IPS DF 4.7 (cell line): ENCODE measurements around the gene TCTN1.
"Not testable (repeated sequence)": the region's sequence is repeated elsewhere in the genome, so short reads cannot be mapped to it uniquely, and the experiment has no call there.

Source experiments
- DNase-seq: peaks from one replicate; pipeline ENCODE4 v3.0.0-alpha.2; 2013; ENCODE audit warnings: low spot score; ENCODE audit errors: extremely low read depth

The TCTN1 gene

DNA sequence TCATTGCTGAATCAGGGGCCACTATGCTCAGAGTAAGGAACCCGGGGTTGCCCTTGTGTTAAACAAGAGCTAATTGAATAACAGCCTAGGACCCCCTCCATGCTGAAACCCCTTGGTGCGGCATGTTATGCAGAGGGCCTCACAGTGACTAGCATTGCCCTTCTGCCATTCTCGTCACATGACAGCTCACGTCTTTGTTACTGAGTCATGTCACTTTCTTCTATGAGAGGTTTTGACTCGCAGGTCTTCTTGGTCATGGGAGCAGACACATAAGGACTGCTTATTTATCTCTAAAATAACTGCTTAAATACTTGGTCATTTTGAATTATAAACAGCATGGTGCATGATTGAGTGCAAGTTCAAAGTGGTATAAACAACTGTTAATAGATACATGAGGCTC is 24.9 kb downstream of the TCTN1 start:
- DNase-seq, result no peak

DNA sequence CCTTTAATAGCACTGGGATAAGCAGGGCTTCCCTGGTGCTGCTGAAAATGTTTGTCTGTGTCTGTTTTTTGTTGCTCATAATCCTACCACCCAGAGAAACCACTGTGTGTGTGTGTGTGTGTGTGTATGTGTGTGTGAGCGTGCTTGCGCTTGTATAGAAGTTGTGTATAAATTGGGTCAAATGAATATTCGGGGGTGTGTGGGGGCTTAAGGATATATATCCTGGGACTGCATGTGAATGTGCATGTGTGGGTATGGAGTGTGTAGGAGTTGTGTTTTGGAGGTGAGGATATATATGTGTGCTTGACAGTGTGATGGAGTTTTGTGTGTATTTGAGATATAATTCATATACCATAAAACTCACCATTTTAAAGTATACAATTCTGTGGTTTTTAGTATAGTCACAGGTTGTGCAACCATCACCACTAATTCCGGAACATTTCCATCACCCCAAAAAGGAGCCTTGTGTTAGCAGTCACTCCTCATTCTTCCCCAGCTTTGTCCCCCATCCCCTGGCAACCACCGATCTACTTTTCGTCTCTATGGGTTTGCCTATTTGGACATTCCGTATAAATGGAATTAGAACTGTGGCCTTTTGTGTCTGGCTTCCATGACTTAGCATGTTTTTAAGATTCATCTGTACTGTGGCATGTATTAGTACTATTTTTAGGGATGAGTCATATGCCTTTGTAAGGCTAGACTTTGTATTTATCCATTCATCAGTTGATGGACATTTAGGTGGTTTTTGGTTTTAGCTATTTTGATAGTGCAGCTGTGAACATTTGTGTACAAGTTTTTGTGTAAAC is 25.6 kb downstream of the TCTN1 start:
- DNase-seq, result no peak

DNA sequence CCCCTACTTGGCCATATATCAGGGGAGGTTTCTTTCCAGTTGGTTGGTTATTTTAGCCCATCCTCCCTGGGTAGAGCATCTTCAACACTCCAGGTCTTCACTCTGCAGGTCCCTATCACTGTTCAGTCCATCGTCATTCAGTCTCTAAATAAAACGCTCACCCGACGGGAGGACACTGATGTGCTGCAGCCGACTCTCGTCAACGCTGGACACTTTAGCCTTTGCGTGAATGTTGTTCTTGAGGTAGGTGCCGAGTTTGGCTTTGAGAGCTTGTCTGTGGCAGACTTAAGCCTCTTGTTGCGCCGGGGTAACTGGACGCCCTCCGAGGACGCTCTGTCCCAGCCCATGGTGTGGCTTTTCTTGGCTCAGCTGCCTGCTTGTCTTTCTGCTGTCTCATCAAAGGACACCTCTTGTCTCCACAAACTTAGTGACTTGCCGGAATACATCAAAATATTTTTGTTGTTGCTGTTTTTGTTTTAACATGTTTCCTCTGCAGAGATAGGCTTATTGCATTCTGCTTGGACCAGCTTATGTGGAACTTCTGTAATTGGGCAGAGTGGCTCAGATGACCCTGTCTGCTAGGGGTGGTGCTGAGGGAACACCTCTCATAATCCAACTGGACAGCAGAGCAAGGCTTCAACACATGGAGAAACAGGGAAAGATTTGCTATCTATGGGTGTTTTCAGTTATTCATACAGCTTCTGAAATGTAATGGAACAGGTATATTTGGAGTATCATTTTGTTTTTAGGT is 26.5 kb downstream of the TCTN1 start:
- DNase-seq, result no peak

DNA sequence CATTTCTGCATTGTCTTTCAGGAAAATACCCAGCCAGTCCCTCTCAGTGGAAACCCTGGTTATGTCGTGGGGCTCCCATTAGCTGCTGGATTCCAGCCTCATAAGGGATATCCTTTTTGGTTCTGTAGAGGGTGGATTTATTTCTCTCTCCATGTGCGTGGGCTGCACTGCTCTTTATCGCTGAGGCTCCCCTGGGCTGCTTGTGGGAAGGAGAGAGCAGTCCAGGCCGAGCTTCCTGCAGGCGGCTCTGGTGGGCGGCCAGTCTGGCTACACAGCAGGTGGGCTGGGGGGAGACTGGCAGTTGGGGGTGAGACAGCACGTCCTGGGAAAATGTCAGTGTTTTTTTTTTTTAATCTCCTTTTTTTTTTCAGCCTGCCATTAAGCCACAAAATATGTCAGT is 27.6 kb downstream of the TCTN1 start:
- DNase-seq, result no peak

DNA sequence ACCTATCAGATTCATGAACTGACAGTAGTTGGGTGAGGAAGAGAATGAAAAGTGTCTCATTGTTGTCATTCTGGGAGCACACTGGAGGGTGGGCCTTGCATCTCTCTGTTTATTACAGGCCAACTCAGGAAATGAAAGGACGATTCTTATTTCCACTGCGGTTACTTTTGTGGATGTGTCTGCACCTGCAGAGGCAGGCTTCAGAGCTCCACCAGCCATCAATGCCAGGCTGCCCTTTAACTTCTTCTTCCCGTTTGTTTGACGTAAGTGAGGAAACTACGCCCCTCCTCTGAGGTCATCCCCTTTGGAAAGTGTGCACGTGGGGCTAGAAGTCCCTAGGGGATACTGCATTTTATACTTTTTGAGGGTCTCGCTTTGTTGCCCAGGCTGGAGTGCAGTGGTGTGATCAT is 33.7 kb downstream of the TCTN1 start:
- DNase-seq, result no peak

DNA sequence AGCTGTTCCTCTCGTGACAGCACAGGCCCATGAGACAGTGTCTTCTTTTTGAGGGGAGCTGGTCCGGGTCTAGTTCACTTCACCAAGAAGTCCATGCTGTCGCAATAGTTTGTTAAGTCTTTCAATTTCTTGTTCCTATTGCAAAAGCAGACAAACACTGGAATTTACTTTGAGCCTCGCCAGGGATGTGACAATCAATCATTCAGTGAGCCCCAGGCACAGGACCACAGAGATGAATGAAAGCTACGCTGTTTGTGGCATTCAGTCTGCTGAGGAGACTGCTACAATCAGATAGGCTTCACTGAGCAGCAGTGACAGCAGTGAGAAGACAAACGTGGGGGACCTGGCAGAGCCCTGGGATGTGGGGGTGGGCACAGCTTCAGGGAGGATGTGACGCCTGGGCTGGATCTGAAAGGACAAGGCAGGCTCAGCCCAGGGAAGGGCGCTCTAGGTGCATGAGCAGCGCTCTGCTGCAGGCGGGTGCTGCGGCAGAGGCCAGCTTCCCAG is 35.5 kb downstream of the TCTN1 start:
- no peak for DNase-seq

DNA sequence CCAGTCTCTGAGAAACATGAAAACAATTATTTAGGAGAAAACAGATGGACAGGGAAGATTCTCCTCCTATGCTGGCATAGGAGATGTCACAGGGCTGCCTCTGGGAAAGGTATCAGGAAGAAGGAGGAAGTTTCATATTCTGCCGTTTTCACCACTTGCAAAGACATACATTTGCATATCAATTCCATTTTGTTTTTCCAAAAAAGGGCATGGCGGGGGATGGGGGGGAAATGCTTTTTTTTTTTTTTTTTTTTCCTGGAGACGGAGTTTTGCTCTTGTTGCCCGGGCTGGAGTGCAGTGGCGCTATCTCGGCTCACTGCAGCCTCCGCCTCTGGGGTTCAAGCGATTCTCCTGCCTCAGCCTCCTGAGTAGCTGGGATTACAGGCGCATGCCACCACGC is 40.3 kb downstream of the TCTN1 start:
- DNase-seq, result not testable (repeated sequence)

DNA sequence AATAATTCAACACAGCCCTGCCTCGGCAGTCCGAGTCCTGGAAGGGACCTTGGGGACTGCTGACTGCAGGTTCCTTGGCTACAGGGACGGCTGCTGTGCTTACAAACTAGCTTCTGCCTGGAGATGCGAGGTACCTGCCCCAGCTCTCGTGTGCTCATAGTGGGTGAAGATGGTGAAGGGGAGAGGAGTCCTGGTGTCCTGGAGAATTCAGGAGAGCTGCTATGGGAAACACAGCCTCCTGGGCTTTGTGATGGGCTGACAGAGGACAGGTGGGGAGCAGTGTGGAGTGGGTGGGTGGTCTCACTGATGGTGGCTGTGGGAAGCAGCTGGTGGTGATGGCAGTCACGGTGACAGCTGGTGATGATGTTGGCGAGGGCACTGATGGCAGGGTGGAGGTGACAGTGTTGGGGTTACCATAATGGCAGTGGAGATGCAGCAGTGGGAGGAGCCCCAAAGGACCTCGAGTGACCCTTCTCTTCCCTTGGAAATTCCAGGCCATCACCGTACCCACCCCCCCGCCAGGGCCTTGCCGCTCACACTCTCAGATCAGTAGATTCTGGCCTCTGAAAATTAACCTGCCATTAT is 42.2 kb downstream of the TCTN1 start:
- DNase-seq, result no peak

DNA sequence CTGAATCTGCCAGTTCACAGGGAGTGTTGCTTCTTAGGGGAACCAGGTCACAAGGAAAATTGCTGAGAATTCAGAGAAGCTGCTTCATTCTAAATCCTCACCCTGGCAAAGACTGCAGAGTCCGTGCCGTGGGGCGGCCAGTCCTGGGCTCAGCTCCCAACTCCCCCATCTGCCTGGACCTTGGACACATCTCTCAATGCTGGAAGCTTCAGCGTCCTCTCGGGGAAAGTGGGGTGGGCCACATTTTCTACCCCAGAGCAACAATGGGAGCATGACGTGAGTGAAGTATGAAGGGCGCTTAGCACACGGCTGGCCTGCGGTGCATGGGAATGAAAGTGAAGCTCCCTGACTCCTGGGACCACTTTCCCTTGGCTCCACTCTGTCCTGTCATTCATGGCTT is 43.8 kb downstream of the TCTN1 start:
- DNase-seq, result no peak

DNA sequence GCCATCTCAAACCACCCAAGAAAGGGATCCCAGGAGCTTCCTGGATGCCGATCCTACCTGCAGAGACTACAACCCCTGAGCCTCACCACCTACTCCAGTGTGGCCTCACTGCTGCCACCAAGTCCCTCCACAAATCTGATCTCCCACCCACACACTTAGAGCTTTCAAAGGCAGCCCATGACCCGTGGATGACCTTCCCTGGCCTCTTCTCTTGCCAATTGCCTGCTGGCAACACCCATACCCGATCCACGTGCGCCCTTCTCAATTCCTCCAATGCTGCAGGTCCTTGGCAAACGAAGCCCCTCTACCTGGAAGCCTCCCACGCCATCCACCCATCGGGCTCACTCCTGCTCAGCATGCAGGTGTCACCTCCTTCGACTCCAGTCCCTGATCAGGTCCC is 44.3 kb downstream of the TCTN1 start:
- DNase-seq, result no peak

DNA sequence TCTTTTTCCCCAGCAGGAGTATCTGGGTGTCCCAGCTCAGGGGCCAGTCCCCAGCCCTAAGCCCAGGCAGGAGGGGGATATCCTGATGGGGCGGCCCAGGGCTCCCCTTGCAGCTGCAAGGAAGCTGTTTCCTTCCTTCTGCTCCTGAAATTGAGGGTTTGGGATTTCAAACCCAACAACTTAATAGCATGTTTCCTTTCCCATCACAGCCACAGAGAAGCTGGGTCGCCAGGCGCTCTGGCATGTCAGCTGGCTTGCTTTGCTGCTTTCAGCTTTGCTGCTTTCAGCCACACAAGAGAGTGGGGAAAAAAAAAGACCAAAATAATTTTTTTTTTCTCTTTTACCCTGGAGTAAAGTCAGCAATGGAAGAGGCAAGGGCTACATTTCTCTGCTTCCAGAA is 44.9 kb downstream of the TCTN1 start:
- DNase-seq, result no peak

DNA sequence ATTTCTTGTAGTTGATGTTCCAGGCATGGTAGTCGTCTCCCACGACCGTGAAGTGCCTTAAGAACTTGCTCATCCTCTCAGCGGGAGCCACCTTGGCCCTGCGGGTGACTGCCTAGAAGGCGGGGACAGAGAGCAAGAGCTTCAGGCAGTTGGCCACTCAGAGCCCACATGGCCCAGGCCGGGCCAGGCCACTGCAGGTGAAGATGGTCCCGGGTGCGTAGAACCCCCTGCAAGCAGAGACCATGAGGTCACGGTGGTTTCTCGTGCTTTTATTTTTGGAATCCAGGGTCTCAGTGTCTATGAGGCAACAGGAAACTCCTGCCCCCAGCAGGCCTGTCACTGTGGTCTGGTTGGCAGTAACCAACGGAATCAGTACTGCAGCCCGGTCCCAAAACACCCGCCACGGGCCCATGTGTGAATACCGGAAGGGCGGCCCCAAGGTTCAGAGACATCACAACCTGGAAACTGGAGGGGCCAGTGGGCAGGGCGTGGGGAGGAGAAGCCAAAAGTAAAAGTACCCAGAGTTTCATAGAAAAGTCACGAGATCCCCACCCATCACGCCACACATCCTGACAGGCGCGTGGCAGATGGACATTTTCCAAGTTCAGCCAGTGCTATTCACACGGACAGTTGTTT is 47.5 kb downstream of the TCTN1 start:
- no peak for DNase-seq

DNA sequence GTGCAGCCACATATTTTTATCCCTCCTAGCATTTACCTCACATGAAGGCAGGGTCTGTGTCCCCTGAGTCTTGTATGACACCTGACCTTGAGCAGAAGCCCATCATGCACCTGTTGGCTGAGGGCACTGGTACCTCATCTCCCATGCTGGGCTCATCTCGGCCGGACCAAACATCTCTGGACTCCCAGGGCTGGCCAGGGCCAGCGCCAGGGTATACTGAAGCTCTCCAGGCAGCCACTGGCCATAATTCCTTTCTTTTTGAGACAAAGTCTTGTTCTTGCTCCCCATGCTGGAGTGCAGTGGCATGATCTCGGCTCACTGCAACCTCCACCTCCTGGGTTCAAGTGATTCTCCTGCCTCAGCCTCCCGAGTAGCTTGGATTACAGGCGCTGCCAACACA is 53.0 kb downstream of the TCTN1 start:
- DNase-seq, result no peak

DNA sequence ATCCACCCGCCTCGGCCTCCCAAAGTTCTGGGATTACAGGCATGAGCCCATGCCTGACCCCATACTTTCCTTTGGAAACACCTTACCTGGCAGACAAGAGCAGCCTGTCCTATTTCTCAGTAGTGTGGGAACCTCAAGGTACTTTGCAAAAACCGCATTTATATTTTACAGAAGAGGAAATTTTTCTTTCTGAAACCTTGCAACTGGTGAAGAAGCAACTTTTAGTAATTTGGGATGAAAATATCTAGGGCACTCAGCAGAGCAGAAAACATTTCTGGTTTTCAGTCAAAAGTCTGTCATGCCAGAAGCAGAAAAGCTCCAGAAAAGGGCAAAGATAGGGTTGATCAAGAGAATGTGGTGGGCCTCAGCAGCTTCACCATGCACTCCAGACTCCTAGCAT is 53.7 kb downstream of the TCTN1 start:
- no peak for DNase-seq

DNA sequence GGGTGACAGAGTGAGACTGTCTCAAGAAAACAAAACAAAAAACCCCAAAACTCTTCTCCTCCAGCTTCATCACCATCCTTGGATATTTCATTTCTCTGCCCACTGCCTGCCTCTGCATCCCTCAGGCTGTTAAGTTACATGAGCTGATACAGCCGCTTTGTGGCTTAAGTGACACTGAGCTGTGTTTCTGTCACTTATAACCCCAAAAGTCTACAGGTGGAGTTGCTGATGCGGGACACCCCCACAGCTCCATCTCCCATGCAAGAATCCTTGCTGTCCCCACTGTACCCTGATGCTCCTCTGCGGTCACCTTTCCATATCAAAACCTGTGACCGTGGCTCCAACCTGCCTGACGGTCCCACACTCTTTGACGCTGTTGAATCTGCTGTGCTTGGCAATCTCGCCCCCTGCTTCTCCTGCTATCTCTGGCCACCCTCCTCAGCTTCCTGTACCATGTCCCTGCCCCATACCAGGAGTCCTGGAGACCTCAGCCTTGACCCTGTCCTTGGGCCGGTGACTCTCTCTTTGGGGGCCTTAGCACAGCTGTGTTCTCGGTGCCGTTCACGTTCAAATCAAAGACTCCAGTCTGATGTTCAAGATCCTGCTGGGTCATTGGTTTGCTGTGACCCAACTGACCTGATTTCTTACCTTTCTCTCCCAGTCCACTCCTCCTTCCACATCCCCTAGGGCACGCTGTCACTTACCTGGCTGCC is 54.7 kb downstream of the TCTN1 start:
- no peak for DNase-seq

DNA sequence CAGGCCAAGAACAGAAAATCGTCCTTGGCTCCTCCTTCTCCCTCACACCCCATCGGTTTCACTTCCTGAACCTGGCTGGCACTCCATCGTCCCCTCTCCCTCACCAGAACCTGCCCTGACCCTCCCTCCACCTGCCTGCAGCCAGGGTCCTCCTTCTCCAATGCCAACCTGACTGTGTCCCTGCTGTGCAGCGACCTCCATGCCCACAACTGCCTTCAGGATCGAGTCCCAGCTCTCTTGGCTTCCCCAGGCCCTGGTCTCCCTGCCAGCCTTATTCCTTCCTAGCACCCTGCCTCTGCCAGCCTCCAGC is 55.2 kb downstream of the TCTN1 start:
- DNase-seq, result no peak

DNA sequence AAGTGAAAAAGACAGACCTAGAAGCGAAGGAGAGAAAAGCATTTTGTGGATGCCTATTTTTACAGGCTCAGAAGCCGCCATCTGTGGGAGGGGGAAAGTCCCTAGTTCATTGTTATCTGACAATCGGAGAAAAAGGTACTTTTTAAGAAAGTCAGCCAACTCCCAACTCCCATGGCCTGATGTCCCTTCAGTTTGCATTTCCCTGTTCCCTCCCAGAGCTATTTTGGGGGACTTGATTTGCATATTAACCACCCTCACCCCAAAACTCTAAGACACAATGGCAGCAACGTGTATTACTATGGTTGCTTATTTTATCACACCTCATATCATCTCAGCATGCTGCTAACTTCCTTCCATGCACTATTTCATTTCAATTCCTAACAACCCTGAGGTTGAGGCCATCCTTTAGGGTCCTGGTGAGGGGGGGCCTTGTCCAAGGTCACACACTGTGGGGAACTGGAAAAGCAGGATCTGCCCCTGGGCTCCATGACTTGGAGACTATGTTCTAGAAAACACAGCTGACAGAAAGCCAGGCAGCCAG is 56.3 kb downstream of the TCTN1 start:
- no peak for DNase-seq

DNA sequence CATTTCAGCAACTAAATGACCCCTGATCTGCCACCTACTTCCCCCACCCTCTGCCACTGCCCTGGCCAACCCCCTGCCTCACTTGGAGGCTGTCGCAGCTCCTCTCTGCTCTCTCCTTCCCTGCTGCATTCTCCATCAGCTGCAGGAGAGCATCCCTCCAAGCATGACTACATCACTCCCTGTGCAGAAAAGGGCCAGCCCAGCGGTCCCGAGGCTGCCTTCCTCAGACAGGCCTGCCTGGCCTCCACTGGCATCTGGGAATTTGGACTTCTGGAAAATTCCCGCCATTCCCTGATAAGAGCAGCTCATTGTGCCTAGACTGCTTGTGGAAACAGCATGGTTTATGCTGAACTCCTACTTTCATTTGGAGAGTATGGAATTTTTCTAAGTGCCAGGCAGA is 62.2 kb downstream of the TCTN1 start:
- no peak for DNase-seq

DNA sequence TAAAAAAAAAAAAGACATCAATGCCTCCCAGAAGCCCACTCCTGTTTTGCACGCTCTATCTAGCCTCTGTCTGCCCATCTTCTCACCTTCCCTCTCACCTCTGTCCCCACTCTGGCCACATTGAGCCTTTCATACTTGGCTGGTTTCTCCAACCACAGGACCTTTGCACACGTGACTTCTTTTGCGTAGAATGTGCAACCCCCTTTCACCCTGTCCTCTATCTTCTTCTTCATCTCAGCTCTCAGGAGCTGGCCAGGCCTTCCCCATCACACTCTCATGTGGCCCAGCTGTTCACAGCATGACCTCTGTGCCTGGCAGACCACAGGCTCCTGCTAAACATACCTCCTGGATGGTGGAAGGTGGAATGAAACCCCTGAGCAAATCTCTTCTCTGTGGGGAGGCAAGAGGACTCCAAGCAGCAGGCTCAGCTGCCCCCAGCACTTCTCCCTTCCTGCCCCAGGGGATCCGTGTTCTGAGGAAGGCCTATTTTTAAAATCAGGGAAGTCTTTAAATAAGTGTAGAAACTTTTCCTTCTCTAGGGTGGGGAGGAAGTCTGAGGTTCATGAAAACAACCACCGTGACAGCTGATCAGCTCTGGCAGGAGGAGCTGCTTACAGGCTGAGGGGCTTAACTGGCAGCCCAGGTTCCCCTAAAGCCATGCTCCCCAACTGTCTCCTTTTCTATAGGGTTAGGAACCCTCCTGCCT is 63.4 kb downstream of the TCTN1 start:
- no peak for DNase-seq

DNA sequence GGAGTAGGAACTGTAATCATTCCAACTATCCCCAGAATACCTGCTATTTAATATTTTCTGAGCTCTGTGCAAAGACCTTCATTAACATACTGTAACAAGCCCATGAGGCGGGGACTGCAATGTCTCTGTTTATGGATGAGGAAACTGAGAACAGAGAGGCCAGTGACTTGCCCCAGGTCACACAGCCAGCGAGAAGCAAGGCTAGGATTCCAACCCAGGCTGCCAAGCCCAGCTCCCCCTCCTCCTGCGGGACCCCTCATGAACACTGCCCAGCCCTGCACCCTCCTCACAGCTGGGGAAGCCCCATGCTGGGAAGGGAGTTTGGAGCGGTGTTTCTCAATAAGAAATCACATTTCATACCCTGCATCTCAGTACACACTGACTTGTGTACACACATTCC is 64.1 kb downstream of the TCTN1 start:
- no peak for DNase-seq

DNA sequence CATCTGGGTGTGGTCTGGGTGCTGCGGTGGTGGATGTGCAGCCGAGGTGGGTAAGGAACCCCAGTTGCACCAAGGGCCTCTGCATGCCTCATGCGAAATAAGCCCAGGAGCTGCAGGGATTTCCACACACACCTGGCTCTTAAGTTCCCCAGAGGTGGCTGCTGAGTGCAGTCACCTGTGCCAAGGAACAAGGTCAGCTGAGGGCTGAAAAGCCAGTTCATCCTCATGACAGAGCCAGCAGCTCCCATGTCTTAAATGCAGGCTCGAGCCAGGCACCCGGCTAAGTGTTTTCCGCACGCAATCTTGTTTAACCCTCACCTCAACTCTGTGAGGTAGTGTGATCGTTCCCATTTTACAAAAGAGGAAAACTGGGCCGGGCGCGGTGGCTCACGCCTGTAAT is 65.3 kb downstream of the TCTN1 start:
- no peak for DNase-seq
